HG03520 (cell line): ENCODE measurements around the gene CDH12.

Experiments
- ATAC-seq: cut with Tn5 transposase; IDR thresholded peaks from one replicate; pipeline ENCODE4 v1.9.1; 2021; ENCODE audit warnings: mild to moderate bottlenecking, moderate library complexity; ENCODE audit not compliant: unreplicated experiment

Gene CDH12

GRCh38 chr5:21862986-21863385 is 990.2 kb downstream of the CDH12 start:
- ATAC-seq, result no peak

- no peak for ATAC-seq
These were observed 994.7 kb downstream of the CDH12 start for GRCh38 chr5:21858441-21858840.

- no peak for ATAC-seq
These were observed 996.2 kb downstream of the CDH12 start for GRCh38 chr5:21856987-21857386.

GRCh38 chr5:21847300-21847699 is 1005.8 kb downstream of the CDH12 start:
- ATAC-seq, result no peak

GRCh38 chr5:21844960-21845359 is 1008.2 kb downstream of the CDH12 start:
- ATAC-seq, result no peak

GRCh38 chr5:21834863-21835262 is 1018.3 kb downstream of the CDH12 start:
- no peak for ATAC-seq

- ATAC-seq, result peak; percentile 76
These were observed 1021.9 kb downstream of the CDH12 start for GRCh38 chr5:21831145-21831787.

GRCh38 chr5:21826884-21827283 is 1026.3 kb downstream of the CDH12 start:
- ATAC-seq, result peak; percentile 49

GRCh38 chr5:21823588-21823987 is 1029.6 kb downstream of the CDH12 start:
- ATAC-seq, result no peak

- no peak for ATAC-seq
These were observed 1030.0 kb downstream of the CDH12 start for GRCh38 chr5:21823076-21823574.

GRCh38 chr5:21820527-21820926 is 1032.6 kb downstream of the CDH12 start:
- no peak for ATAC-seq

- no peak for ATAC-seq
These were observed 1034.8 kb downstream of the CDH12 start for GRCh38 chr5:21818370-21818720.

- no peak for ATAC-seq
These were observed 1035.3 kb downstream of the CDH12 start for GRCh38 chr5:21817668-21818369.

- no peak for ATAC-seq
These were observed 1042.3 kb downstream of the CDH12 start for GRCh38 chr5:21810737-21811316.

- no peak for ATAC-seq
These were observed 1043.5 kb downstream of the CDH12 start for GRCh38 chr5:21809611-21810010.

GRCh38 chr5:21807953-21808352 is 1045.2 kb downstream of the CDH12 start:
- ATAC-seq, result peak; percentile 44

- ATAC-seq, result no peak
These were observed 1046.2 kb downstream of the CDH12 start for GRCh38 chr5:21806943-21807342.

GRCh38 chr5:21806271-21806670 is 1046.9 kb downstream of the CDH12 start:
- no peak for ATAC-seq

- no peak for ATAC-seq
These were observed 1050.2 kb downstream of the CDH12 start for GRCh38 chr5:21802869-21803490.

GRCh38 chr5:21802100-21802499 is 1051.0 kb downstream of the CDH12 start:
- ATAC-seq, result no peak

- ATAC-seq, result no peak
These were observed 1060.4 kb downstream of the CDH12 start for GRCh38 chr5:21792748-21793147.

GRCh38 chr5:21791304-21791703 is 1061.8 kb downstream of the CDH12 start:
- no peak for ATAC-seq
